NCI-H2029 (cell line): ENCODE data around the gene PRKAA2.

Experiments
- DNase-seq: peaks from one replicate; lab custom pipeline; 2025; lab: John Stamatoyannopoulos, UW

PRKAA2 gene

GRCh38 chr1:56654126-56654923 is 9.2 kb downstream of the PRKAA2 start:
- no peak for DNase-seq

- DNase-seq, result no peak
Measured at GRCh38 chr1:56655991-56656613, 11.0 kb downstream of the PRKAA2 start.

GRCh38 chr1:56658254-56658653 is 13.1 kb downstream of the PRKAA2 start:
- no peak for DNase-seq

- DNase-seq, result no peak
Measured at GRCh38 chr1:56660293-56660692, 15.2 kb downstream of the PRKAA2 start.

- DNase-seq, result no peak
Measured at GRCh38 chr1:56663846-56664245, 18.7 kb downstream of the PRKAA2 start.

GRCh38 chr1:56665384-56665783 is 20.3 kb downstream of the PRKAA2 start:
- no peak for DNase-seq

- peak; percentile 20 for DNase-seq
Measured at GRCh38 chr1:56666112-56666608, 21.0 kb downstream of the PRKAA2 start.

GRCh38 chr1:56670350-56670749 is 25.2 kb downstream of the PRKAA2 start:
- no peak for DNase-seq

GRCh38 chr1:56671085-56671484 is 26.0 kb downstream of the PRKAA2 start:
- DNase-seq, result no peak

- DNase-seq, result no peak
Measured at GRCh38 chr1:56671542-56671941, 26.4 kb downstream of the PRKAA2 start.

- no peak for DNase-seq
Measured at GRCh38 chr1:56672579-56672978, 27.5 kb downstream of the PRKAA2 start.

- no peak for DNase-seq
Measured at GRCh38 chr1:56675763-56676162, 30.6 kb downstream of the PRKAA2 start.

- DNase-seq, result no peak
Measured at GRCh38 chr1:56676571-56677035, 31.5 kb downstream of the PRKAA2 start.

- DNase-seq, result no peak
Measured at GRCh38 chr1:56683569-56683968, 38.5 kb downstream of the PRKAA2 start.

- no peak for DNase-seq
Measured at GRCh38 chr1:56686169-56686568, 41.1 kb downstream of the PRKAA2 start.

GRCh38 chr1:56688522-56689026 is 43.5 kb downstream of the PRKAA2 start:
- DNase-seq, result no peak

- DNase-seq, result no peak
Measured at GRCh38 chr1:56696663-56697062, 51.5 kb downstream of the PRKAA2 start.

GRCh38 chr1:56703747-56704146 is 58.6 kb downstream of the PRKAA2 start:
- DNase-seq, result no peak

GRCh38 chr1:56707379-56707778 is 62.3 kb downstream of the PRKAA2 start:
- no peak for DNase-seq

GRCh38 chr1:56709269-56709880 is 64.3 kb downstream of the PRKAA2 start:
- peak; percentile 78 for DNase-seq

- no peak for DNase-seq
Measured at GRCh38 chr1:56709995-56710394, 64.9 kb downstream of the PRKAA2 start.

- no peak for DNase-seq
Measured at GRCh38 chr1:56710646-56711045, 65.5 kb downstream of the PRKAA2 start.

GRCh38 chr1:56712150-56712549 is 67.0 kb downstream of the PRKAA2 start:
- no peak for DNase-seq
